IMR-90 (cell line): ENCODE results near the gene C19orf47. TPM values are rescaled to one million over a fixed set of nuclear protein-coding genes. Genes with fewer than 3 reads are reported as not detected.

ENCODE experiments used
- ATAC-seq: fragments of 200-7000 bp; cut with Tn5 transposase; 2 replicates; pipeline ENCODE4 v1.9.1; 2020; ENCODE audit warnings: low read depth, mild to moderate bottlenecking, moderate library complexity
- BruUV-seq: library from RNA; stranded (reverse); fragments of 400-500 nt; replicated peaks from 2 replicates; lab custom pipeline; 2021; lab: Mats Ljungman, UMichigan
- CTCF ChIA-PET: fragments of 300-600 bp; formaldehyde crosslinking; extraction: SDS; loops from one replicate; lab custom pipeline; 2021; ENCODE audit warnings: antibody characterized with exemption; lab: Yijun Ruan, JAX
- POLR2A ChIA-PET: fragments of 300-600 bp; sonication (Branson Sonifier 250); formaldehyde crosslinking; loops from one replicate; lab custom pipeline; 2022; ENCODE audit warnings: antibody characterized with exemption; ENCODE audit not compliant: unreplicated experiment; lab: Charles Lee
- DNase-seq: peaks from one replicate; pipeline ENCODE4 v3.0.0; 2013
- H2AFZ ChIP-seq: replicated peaks from 2 replicates; pipeline ENCODE3; 2013; ENCODE audit warnings: low read length, mild to moderate bottlenecking; ENCODE audit not compliant: poor library complexity
- H2AK5ac ChIP-seq: 2 replicates; pipeline ENCODE4 v1.6.1; 2013; ENCODE audit warnings: low read depth, low read length, inconsistent platforms
- H2AK9ac ChIP-seq: replicated peaks from 2 replicates; pipeline ENCODE3; 2013; ENCODE audit warnings: mild to moderate bottlenecking, low read depth, low read length, moderate library complexity; ENCODE audit not compliant: poor library complexity
- H2BK120ac ChIP-seq: 2 replicates; pipeline ENCODE4 v1.6.1; 2013; ENCODE audit warnings: low read depth, low read length, inconsistent platforms
- H2BK15ac ChIP-seq: 3 replicates; pipeline ENCODE4 v1.6.1; 2013; ENCODE audit warnings: low read depth, low read length, inconsistent platforms
- H2BK20ac ChIP-seq: 2 replicates; pipeline ENCODE4 v1.6.1; 2013; ENCODE audit warnings: low read depth, mild to moderate bottlenecking, inconsistent platforms, low read length, moderate library complexity
- H2BK5ac ChIP-seq: 2 replicates; pipeline ENCODE4 v1.6.1; 2013; ENCODE audit warnings: mild to moderate bottlenecking, low read depth, low read length, inconsistent platforms; ENCODE audit not compliant: poor library complexity, severe bottlenecking
- H3K14ac ChIP-seq: replicated peaks from 2 replicates; pipeline ENCODE4 v1.6.1; 2013; ENCODE audit warnings: low read depth, low read length, inconsistent platforms
- H3K18ac ChIP-seq: 2 replicates; pipeline ENCODE4 v1.6.1; 2013; ENCODE audit warnings: low read depth, low read length, control low read depth
- H3K23ac ChIP-seq: 2 replicates; pipeline ENCODE4 v1.6.1; 2013; ENCODE audit warnings: low read depth, low read length, inconsistent platforms
- H3K27ac ChIP-seq: 2 replicates; pipeline ENCODE4 v1.5.1; 2013; ENCODE audit warnings: mild to moderate bottlenecking, control low read depth, low read length; ENCODE audit not compliant: insufficient read depth
- H3K27me3 ChIP-seq: 2 replicates; pipeline ENCODE4 v1.6.1; 2013; ENCODE audit warnings: low read length; ENCODE audit not compliant: control insufficient read depth, insufficient read depth
- H3K36me3 ChIP-seq: 2 replicates; pipeline ENCODE4 v1.6.1; 2013; ENCODE audit warnings: low read length, mixed read lengths; ENCODE audit not compliant: control insufficient read depth, insufficient read depth
- H3K4ac ChIP-seq: 2 replicates; pipeline ENCODE4 v1.6.1; 2013; ENCODE audit warnings: low read depth, low read length, inconsistent platforms
- H3K4me1 ChIP-seq: 2 replicates; pipeline ENCODE4 v1.6.1; 2013; ENCODE audit warnings: low read length, mixed read lengths; ENCODE audit not compliant: control insufficient read depth, insufficient read depth
- H3K4me2 ChIP-seq: 2 replicates; pipeline ENCODE4 v1.6.1; 2013; ENCODE audit warnings: low read depth, mild to moderate bottlenecking, control low read depth, low read length, moderate library complexity
- H3K4me3 ChIP-seq: 2 replicates; pipeline ENCODE4 v1.5.1; 2013; ENCODE audit warnings: low read depth, mild to moderate bottlenecking, control low read depth, low read length, moderate library complexity; ENCODE audit not compliant: insufficient read depth
- H3K56ac ChIP-seq: 2 replicates; pipeline ENCODE4 v1.6.1; 2013; ENCODE audit warnings: low read length, inconsistent platforms; ENCODE audit not compliant: insufficient read depth; ENCODE audit errors: extremely low read depth
- H3K79me1 ChIP-seq, 2 experiments: 2 replicates each; pipeline ENCODE4 v1.6.1; 2013; ENCODE audit warnings: low read length in 2 of 2, inconsistent platforms in 1 of 2, low read depth in 1 of 2
- H3K9ac ChIP-seq: 2 replicates; pipeline ENCODE4 v1.6.1; 2013; ENCODE audit warnings: low read depth, low read length, control low read depth
- H3K9me1 ChIP-seq: 2 replicates; pipeline ENCODE4 v1.6.1; 2013; ENCODE audit warnings: low read length, inconsistent platforms; ENCODE audit not compliant: insufficient read depth
- H3K9me3 ChIP-seq: 2 replicates; pipeline ENCODE4 v1.6.1; 2013; ENCODE audit warnings: low read length; ENCODE audit not compliant: control insufficient read depth, insufficient read depth
- H4K20me1 ChIP-seq: 2 replicates; pipeline ENCODE4 v1.6.1; 2013; ENCODE audit warnings: low read length, inconsistent platforms; ENCODE audit not compliant: insufficient read depth
- H4K5ac ChIP-seq: 2 replicates; pipeline ENCODE4 v1.6.1; 2013; ENCODE audit warnings: mild to moderate bottlenecking, low read depth, low read length, control low read depth
- H4K8ac ChIP-seq, 2 experiments: 2 replicates each; pipeline ENCODE4 v1.6.1; 2013; ENCODE audit warnings: low read depth in 2 of 2, low read length in 2 of 2, control low read depth in 1 of 2, inconsistent platforms in 1 of 2
- H4K91ac ChIP-seq: 2 replicates; pipeline ENCODE4 v1.6.1; 2013; ENCODE audit warnings: low read depth, low read length, inconsistent platforms; ENCODE audit not compliant: insufficient read depth
- CEBPB ChIP-seq: IDR thresholded peaks from 2 replicates; pipeline ENCODE4 v1.6.1; 2012; ENCODE audit warnings: low read depth, low read length, improper control_type of control experiment
- SMC3 ChIP-seq: fragments of 150-350 bp; IDR thresholded peaks from 2 replicates; pipeline ENCODE4 v1.6.1; 2016; ENCODE audit warnings: low read depth, mild to moderate bottlenecking, antibody characterized with exemption, low read length, moderate library complexity
- WGBS, 2 experiments: methylation state at CpG; one replicate each; pipeline versions ENCODE4 v1.1.5 to v1.1.7; 2013; ENCODE audit warnings: missing lambda C conversion rate in 2 of 2; ENCODE audit not compliant: insufficient read length in 1 of 2; ENCODE audit errors: extremely low coverage in 2 of 2; 5-methylcytosine and 5-hydroxymethylcytosine counted together
- dilution Hi-C: fragments of 300-500 bp; cut with HindIII; formaldehyde crosslinking; loops from one replicate; pipeline ENCODE4 v1.14.3; 2018; ENCODE audit warnings: low sequenced_read_pairs; ENCODE audit not compliant: unreplicated experiment
- in situ Hi-C: fragments of 300-500 bp; cut with MboI; formaldehyde crosslinking; loops from 3 replicates; pipeline ENCODE4 v1.14.3; 2019; ENCODE audit warnings: low sequenced_read_pairs, inconsistent platforms, mixed read lengths
- intact Hi-C: fragments of 100-400 bp; cut with micrococcal nuclease; formaldehyde crosslinking; loops from 2 replicates; pipeline ENCODE4 v1.10.0; 2022
- polyA plus RNA-seq, 3 experiments: library from polyadenylated mRNA; depleted of rRNA; stranded (reverse); fragments of >200 nt; gene quantifications; 2 replicates each; pipeline ENCODE4 v1.2.3, GENCODE V29; 2012; ENCODE audit warnings: low replicate concordance in 1 of 3
- total RNA-seq: library from RNA; depleted of rRNA; stranded (reverse); fragments of >200 nt; gene quantifications from 2 replicates; pipeline ENCODE4 v1.2.3, GENCODE V29; 2012

C19orf47 gene
- total and polyA plus RNA-seq, 2 of the 4 experiments (the other 2 are of a cell fraction) = 3.6 to 16.3 TPM

GRCh38 chr19:40348961-40349507, 837 bp upstream of the C19orf47 start:
- Histone ChIP-seq H3K9ac (peak overlapping the region; percentile 81), H2BK15ac (0 out of 3 replicates have a peak overlapping the region, but pooled peaks have one; percentile 11), H3K4me1 (peaks cover 4% of the 10 kb centered on the region; the same call in 1 of the 2 replicates), H4K5ac (peak overlapping the region; percentile 43), H3K4me3 (peak overlapping the region; percentile 62), H4K8ac (peak overlapping the region; percentile 50 to 90; a peak in 3 of 4 replicates), H2BK5ac (peak overlapping the region; percentile 57), H2AK5ac (peak overlapping the region; percentile 86), H2BK120ac (peak overlapping the region; percentile 15; the same call in 1 of the 2 replicates), H3K23ac (peak overlapping the region; percentile 91; the same call in 1 of the 2 replicates), H2BK20ac (no peak overlapping the region), H3K56ac (peak overlapping the region; percentile 78), H3K9me3 (no peaks in the 10 kb centered on the region), H3K36me3 (peaks cover 4% of the 10 kb centered on the region; the same call in 1 of the 2 replicates), H3K27ac (peak overlapping the region; percentile 33), H3K27me3 (no peaks in the 10 kb centered on the region), H3K79me1 (peaks cover 25 to 49% of the 10 kb centered on the region in 2 experiments), H4K91ac (0 out of 2 replicates have a peak overlapping the region, but pooled peaks have one; percentile 12), H3K9me1 (peaks cover 10% of the 10 kb centered on the region), H4K20me1 (no peaks in the 10 kb centered on the region), H3K14ac (peak overlapping the region; percentile 96), H2AK9ac (peak overlapping the region; percentile 98), H3K4me2 (peak overlapping the region; percentile 95), H3K18ac (no peak overlapping the region), H3K4ac (peak overlapping the region; percentile 83), H2AFZ (peak overlapping the region; percentile 83)
- DNase-seq (peak; percentile 52), ATAC-seq (peak; percentile 2)
- in situ Hi-C loops (no loop called here), dilution Hi-C loops (no loop called here), intact Hi-C loops (loop anchor here (2.0 to 5.0 kb wide), 3 partner anchors 72 to 248 kb away; partner anchors contain the start of gene SERTAD3)
- ChIA-PET POLR2A (no interaction called here), CTCF (interaction anchor here (0.5 kb wide), 1 partner anchor 175 kb away, joined by 4 read pairs; no protein-coding TSS in a partner anchor)
- 28% methylated on average over 16 of the region's 17 CpGs; no CpG with 5 or more reads in 1 of the 2 experiments for WGBS, 2 experiments
- TF ChIP-seq SMC3 (no peak), CEBPB (peak; percentile 88)
- TSS peak; percentile 29 for BruUV-seq
